ENCODE results near the gene ADPRM. TPM values are rescaled to one million over a fixed set of nuclear protein-coding genes. Genes with fewer than 3 reads are reported as not detected.

The ADPRM gene
- polyA plus RNA-seq, 1 of the 3 experiments (the other 2 are of a cell fraction) = 7.6 TPM

DNA sequence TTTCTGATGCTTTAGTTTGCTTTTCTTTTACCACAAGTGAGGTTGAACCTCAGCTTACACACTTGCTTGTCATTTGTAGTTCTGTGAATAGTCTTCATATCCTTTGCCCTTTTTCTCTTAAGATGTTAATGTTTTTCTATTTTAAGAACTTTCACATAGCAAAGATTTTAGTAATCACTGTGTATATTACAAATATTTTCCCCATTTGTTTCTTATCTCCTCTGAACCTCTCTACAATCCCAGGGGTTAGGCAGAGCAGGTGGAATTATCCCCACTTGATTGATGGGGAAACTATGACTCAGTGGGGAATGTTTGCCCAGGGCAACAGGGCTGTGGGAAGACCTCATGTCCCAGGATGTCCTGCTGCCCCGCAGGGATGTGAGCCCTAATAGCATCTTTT, 28.6 kb upstream of the ADPRM start (continued):
- TF ChIP-seq USF1 (IDR thresholded peaks at IDR 0.05; ENCODE audit: borderline replicate concordance, low read depth) = no peak
- no peak for TF ChIP-seq MXI1 (IDR thresholded peaks at IDR 0.05; ENCODE audit: low read depth, low read length)
- no peak for TF ChIP-seq ELF1 (IDR thresholded peaks at IDR 0.05)
- TF ChIP-seq EZH2phosphoT487 (IDR thresholded peaks at IDR 0.05; ENCODE audit: borderline replicate concordance, low read depth) = no peak
- peak; percentile 40 for TF ChIP-seq TCF12 (IDR thresholded peaks at IDR 0.05)
- TF ChIP-seq TEAD4 (IDR thresholded peaks at IDR 0.05; ENCODE audit: borderline replicate concordance, insufficient read depth) = no peak
- TF ChIP-seq POLR2AphosphoS5 (IDR thresholded peaks at IDR 0.05; ENCODE audit: low read depth, low read length) = no peak
- TF ChIP-seq, protein P1, sequence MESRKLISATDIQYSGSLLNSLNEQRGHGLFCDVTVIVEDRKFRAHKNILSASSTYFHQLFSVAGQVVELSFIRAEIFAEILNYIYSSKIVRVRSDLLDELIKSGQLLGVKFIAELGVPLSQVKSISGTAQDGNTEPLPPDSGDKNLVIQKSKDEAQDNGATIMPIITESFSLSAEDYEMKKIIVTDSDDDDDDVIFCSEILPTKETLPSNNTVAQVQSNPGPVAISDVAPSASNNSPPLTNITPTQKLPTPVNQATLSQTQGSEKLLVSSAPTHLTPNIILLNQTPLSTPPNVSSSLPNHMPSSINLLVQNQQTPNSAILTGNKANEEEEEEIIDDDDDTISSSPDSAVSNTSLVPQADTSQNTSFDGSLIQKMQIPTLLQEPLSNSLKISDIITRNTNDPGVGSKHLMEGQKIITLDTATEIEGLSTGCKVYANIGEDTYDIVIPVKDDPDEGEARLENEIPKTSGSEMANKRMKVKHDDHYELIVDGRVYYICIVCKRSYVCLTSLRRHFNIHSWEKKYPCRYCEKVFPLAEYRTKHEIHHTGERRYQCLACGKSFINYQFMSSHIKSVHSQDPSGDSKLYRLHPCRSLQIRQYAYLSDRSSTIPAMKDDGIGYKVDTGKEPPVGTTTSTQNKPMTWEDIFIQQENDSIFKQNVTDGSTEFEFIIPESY (IDR thresholded peaks at IDR 0.05; ENCODE audit: borderline replicate concordance, low read depth) = no peak
- TF ChIP-seq, protein P2, sequence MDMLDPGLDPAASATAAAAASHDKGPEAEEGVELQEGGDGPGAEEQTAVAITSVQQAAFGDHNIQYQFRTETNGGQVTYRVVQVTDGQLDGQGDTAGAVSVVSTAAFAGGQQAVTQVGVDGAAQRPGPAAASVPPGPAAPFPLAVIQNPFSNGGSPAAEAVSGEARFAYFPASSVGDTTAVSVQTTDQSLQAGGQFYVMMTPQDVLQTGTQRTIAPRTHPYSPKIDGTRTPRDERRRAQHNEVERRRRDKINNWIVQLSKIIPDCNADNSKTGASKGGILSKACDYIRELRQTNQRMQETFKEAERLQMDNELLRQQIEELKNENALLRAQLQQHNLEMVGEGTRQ (IDR thresholded peaks at IDR 0.05; ENCODE audit: borderline replicate concordance, low read depth, low read length) = no peak
- TF ChIP-seq TAF1 (IDR thresholded peaks at IDR 0.05; ENCODE audit: borderline replicate concordance, low read depth, low read length) = no peak
- no peak for TF ChIP-seq RCOR1 (IDR thresholded peaks at IDR 0.05; ENCODE audit: low read length)
- TF ChIP-seq MEF2A (IDR thresholded peaks at IDR 0.05; ENCODE audit: borderline replicate concordance, low read depth) = 0 out of 2 replicates have a peak, but pooled peaks have one; percentile 44
- no peak for TF ChIP-seq NFIC (IDR thresholded peaks at IDR 0.05; ENCODE audit: borderline replicate concordance)
- TF ChIP-seq RFX5 (IDR thresholded peaks at IDR 0.05; ENCODE audit: low read length) = no peak
- TF ChIP-seq, protein P3, sequence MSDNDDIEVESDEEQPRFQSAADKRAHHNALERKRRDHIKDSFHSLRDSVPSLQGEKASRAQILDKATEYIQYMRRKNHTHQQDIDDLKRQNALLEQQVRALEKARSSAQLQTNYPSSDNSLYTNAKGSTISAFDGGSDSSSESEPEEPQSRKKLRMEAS (IDR thresholded peaks at IDR 0.05; ENCODE audit: low read depth) = no peak

- Histone ChIP-seq H3K9ac (no peak overlapping the region), H3F3A (replicated peaks; ENCODE audit: insufficient read depth) (no peaks in the 10 kb centered on the region), H4K20me1 (ENCODE audit: insufficient read depth) (no peaks in the 10 kb centered on the region), H3K79me2 (ENCODE audit: insufficient read depth) (no peaks in the 10 kb centered on the region), H3K27ac (ENCODE audit: low read depth in 2 of 2, low read length in 1 of 2) (no peak overlapping the region), H2AFZ (ENCODE audit: low read depth) (no peak overlapping the region), H3K9me2 (no peaks in the 10 kb centered on the region), H3K4me2 (no peak overlapping the region), H3K27me3 (ENCODE audit: insufficient read depth) (no peaks in the 10 kb centered on the region), H3K4me1 (ENCODE audit: control insufficient read depth in 1 of 2, insufficient read depth in 2 of 2, low read depth in 1 of 2, low read length in 1 of 2) (no peaks in the 10 kb centered on the region), H3K36me3 (replicated peaks in 1 of 2; ENCODE audit: control insufficient read depth in 1 of 2, insufficient read depth in 2 of 2, low read length in 1 of 2) (peaks cover 22% of the 10 kb centered on the region in 2 experiments), H3K9me3 (no peaks in the 10 kb centered on the region), H3K4me3 (ENCODE audit: low read depth in 2 of 2, low read length in 1 of 2) (no peak overlapping the region)
- ChIA-PET POLR2A (interaction anchor here (0.6 kb wide), 1 partner anchor 12 kb away, joined by 3 read pairs; no protein-coding TSS in a partner anchor), CTCF (interaction anchor here (1.1 to 1.4 kb wide), 3 partner anchors 8 to 55 kb away, joined by 4 to 5 read pairs (median 5); no protein-coding TSS in a partner anchor)
- TF ChIP-seq, protein P4, sequence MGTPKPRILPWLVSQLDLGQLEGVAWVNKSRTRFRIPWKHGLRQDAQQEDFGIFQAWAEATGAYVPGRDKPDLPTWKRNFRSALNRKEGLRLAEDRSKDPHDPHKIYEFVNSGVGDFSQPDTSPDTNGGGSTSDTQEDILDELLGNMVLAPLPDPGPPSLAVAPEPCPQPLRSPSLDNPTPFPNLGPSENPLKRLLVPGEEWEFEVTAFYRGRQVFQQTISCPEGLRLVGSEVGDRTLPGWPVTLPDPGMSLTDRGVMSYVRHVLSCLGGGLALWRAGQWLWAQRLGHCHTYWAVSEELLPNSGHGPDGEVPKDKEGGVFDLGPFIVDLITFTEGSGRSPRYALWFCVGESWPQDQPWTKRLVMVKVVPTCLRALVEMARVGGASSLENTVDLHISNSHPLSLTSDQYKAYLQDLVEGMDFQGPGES (IDR thresholded peaks at IDR 0.05; ENCODE audit: low read depth, low read length) = no peak
- TF ChIP-seq TAF1 (IDR thresholded peaks at IDR 0.05; ENCODE audit: borderline replicate concordance, low read depth, low read length) (no peak), USF1 (IDR thresholded peaks at IDR 0.05; ENCODE audit: borderline replicate concordance, low read depth) (no peak), TEAD4 (IDR thresholded peaks at IDR 0.05; ENCODE audit: borderline replicate concordance, insufficient read depth) (no peak)
- TF ChIP-seq, protein P2 (IDR thresholded peaks at IDR 0.05; ENCODE audit: borderline replicate concordance, low read depth, low read length) = no peak
- WGBS (ENCODE audit: low lambda C conversion rate) = 96% methylated on average over 12 of the region's 12 CpGs
- DNase-seq = no peak
These were observed 24.1 kb upstream of the ADPRM start for GRCh38 chr17:10673312-10673711.
